ENCODE data around the gene CDH4. TPM values are rescaled to one million over a fixed set of nuclear protein-coding genes. Genes with fewer than 3 reads are reported as not detected.

CDH4 gene
- total RNA-seq, 1 experiment from 2014 or later, result 25.0 TPM

DNA sequence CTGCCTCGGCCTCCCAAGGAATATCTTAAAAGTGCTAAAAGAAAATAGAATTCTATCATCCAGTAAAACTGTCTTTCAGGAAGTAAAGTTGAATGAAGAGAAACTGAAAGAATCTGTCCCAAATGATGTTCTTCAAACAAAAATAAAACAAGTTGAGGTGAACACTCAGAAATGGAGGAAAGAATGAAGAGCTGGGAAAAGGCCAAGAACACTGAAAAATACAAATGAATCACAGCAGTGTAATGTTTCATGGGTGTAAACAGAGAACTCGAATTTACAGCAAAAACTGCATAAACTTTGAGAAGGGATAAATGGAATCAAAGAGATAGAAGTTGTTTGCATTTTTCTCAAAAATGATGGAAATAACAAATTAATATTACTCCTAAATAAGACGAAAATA lies 496.3 kb downstream of the CDH4 start:
- no peak overlapping the region for H3K4me3 Mint-ChIP-seq (ENCODE audit: unreplicated experiment)
- ChIA-PET CTCF (interaction anchor here (0.7 kb wide), 1 partner anchor 120 kb away, joined by 3 read pairs; no protein-coding TSS in a partner anchor), POLR2A (interaction anchor here (1.1 kb wide), 1 partner anchor 41 kb away, joined by 3 read pairs; no protein-coding TSS in a partner anchor)
- DNase-seq (ENCODE audit: unreplicated experiment), result no peak
- peak overlapping the region; percentile 43 for H3K27ac Mint-ChIP-seq (ENCODE audit: low read depth, unreplicated experiment)
- H3K27me3 Mint-ChIP-seq (ENCODE audit: insufficient read depth, unreplicated experiment), result no peaks in the 10 kb centered on the region
- intact Hi-C loops (cut with micrococcal nuclease), result no loop called here
- H3K4me1 Mint-ChIP-seq (ENCODE audit: insufficient read depth, unreplicated experiment), result peaks cover 10% of the 10 kb centered on the region
- peaks cover 5% of the 10 kb centered on the region for H3K9me3 Mint-ChIP-seq (ENCODE audit: unreplicated experiment)
- BruUV-seq (replicated peaks), result no TSS peak
- TF ChIP-seq, protein P1, sequence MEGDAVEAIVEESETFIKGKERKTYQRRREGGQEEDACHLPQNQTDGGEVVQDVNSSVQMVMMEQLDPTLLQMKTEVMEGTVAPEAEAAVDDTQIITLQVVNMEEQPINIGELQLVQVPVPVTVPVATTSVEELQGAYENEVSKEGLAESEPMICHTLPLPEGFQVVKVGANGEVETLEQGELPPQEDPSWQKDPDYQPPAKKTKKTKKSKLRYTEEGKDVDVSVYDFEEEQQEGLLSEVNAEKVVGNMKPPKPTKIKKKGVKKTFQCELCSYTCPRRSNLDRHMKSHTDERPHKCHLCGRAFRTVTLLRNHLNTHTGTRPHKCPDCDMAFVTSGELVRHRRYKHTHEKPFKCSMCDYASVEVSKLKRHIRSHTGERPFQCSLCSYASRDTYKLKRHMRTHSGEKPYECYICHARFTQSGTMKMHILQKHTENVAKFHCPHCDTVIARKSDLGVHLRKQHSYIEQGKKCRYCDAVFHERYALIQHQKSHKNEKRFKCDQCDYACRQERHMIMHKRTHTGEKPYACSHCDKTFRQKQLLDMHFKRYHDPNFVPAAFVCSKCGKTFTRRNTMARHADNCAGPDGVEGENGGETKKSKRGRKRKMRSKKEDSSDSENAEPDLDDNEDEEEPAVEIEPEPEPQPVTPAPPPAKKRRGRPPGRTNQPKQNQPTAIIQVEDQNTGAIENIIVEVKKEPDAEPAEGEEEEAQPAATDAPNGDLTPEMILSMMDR (IDR thresholded peaks at IDR 0.05; ENCODE audit: unreplicated experiment), result no peak
- peaks cover 7% of the 10 kb centered on the region for H3K36me3 Mint-ChIP-seq (ENCODE audit: insufficient read depth, unreplicated experiment)

DNA sequence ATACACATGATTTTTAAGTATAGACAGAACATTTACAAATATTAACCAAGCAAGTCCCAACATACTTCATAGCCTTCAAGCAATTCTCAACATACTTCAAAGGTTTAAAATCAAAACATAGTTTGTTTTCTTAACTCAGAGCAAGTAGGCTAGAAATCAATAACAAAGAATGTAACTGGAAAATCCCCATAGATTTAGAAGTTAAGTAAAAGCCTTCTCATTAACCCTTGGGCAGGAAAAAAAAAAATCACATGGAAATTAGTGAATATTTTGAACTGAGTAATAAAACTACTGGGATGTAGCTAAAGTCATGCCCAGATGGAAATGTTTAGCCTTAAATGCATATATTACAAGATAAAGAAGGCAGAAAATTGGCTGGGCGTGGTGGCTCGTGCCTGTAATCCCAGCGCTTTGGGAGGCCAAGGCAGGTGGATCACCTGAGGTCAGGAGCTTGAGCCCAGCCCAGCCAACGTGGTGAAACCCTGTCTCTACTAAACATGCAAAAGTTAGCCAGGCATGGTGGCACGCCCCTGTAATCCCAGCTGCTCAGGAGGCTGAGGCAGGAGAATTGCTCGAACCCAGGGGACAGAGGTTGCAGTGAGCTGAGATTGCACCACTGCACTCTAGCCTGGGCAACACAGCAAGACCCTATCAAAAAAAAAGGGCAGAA lies 497.5 kb downstream of the CDH4 start:
- H3K36me3 Mint-ChIP-seq (ENCODE audit: insufficient read depth, unreplicated experiment), result peaks cover 7% of the 10 kb centered on the region
- ChIA-PET CTCF (interaction anchor here (0.6 kb wide), 1 partner anchor 86 kb away, joined by 3 read pairs; no protein-coding TSS in a partner anchor), POLR2A (interaction anchor here (1.1 kb wide), 1 partner anchor 40 kb away, joined by 3 read pairs; no protein-coding TSS in a partner anchor)
- no TSS peak for BruUV-seq (replicated peaks)
- peaks cover 5% of the 10 kb centered on the region for H3K9me3 Mint-ChIP-seq (ENCODE audit: unreplicated experiment)
- H3K4me1 Mint-ChIP-seq (ENCODE audit: insufficient read depth, unreplicated experiment), result peaks cover 15% of the 10 kb centered on the region
- TF ChIP-seq, protein P1 (IDR thresholded peaks at IDR 0.05; ENCODE audit: unreplicated experiment), result no peak
- no peak overlapping the region for H3K4me3 Mint-ChIP-seq (ENCODE audit: unreplicated experiment)
- H3K27ac Mint-ChIP-seq (ENCODE audit: low read depth, unreplicated experiment), result no peak overlapping the region
- intact Hi-C loops (cut with micrococcal nuclease), result no loop called here
- DNase-seq (ENCODE audit: unreplicated experiment), result no peak
- H3K27me3 Mint-ChIP-seq (ENCODE audit: insufficient read depth, unreplicated experiment), result no peaks in the 10 kb centered on the region

DNA sequence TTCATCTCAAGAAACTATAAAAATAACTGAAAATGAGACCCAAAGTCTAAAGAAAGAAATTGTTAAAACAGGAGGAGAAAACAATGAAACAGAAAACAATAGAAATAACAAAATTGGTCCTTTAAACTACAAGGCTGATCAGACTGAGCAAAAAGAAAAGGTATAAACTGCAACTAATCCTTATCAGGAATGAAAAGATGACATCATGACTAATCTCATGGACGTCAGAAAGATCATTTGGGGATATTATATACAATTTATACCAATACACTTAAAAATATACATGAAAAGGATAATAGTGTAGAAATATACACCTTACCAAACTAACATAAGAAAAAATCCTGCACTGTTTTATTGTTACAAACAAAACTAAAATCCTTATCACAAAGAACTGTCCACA lies 498.0 kb downstream of the CDH4 start:
- TF ChIP-seq, protein P1 (IDR thresholded peaks at IDR 0.05; ENCODE audit: unreplicated experiment), result no peak
- H3K9me3 Mint-ChIP-seq (ENCODE audit: unreplicated experiment), result peaks cover 5% of the 10 kb centered on the region
- H3K4me1 Mint-ChIP-seq (ENCODE audit: insufficient read depth, unreplicated experiment), result peaks cover 15% of the 10 kb centered on the region
- DNase-seq (ENCODE audit: unreplicated experiment), result no peak
- POLR2A ChIA-PET, result no interaction called here
- H3K36me3 Mint-ChIP-seq (ENCODE audit: insufficient read depth, unreplicated experiment), result peaks cover 7% of the 10 kb centered on the region
- no peaks in the 10 kb centered on the region for H3K27me3 Mint-ChIP-seq (ENCODE audit: insufficient read depth, unreplicated experiment)
- intact Hi-C loops (cut with micrococcal nuclease), result no loop called here
- H3K27ac Mint-ChIP-seq (ENCODE audit: low read depth, unreplicated experiment), result no peak overlapping the region
- no peak overlapping the region for H3K4me3 Mint-ChIP-seq (ENCODE audit: unreplicated experiment)
- no TSS peak for BruUV-seq (replicated peaks)
- CTCF ChIA-PET, result interaction anchor here (0.6 kb wide), 1 partner anchor 85 kb away, joined by 3 read pairs; no protein-coding TSS in a partner anchor

GRCh38 chr20:61752576-61752975 lies 500.5 kb downstream of the CDH4 start:
- DNase-seq (ENCODE audit: unreplicated experiment), result no peak
- H3K4me3 Mint-ChIP-seq (ENCODE audit: unreplicated experiment), result no peak overlapping the region
- POLR2A ChIA-PET, result interaction anchor here (1.0 kb wide), 1 partner anchor 27 kb away, joined by 3 read pairs; no protein-coding TSS in a partner anchor
- no TSS peak for BruUV-seq (replicated peaks)
- CTCF ChIA-PET, result interaction anchor here (0.7 kb wide), 1 partner anchor 2000 kb away, joined by 3 read pairs; no protein-coding TSS in a partner anchor
- H3K4me1 Mint-ChIP-seq (ENCODE audit: insufficient read depth, unreplicated experiment), result peaks cover 16% of the 10 kb centered on the region
- H3K36me3 Mint-ChIP-seq (ENCODE audit: insufficient read depth, unreplicated experiment), result no peaks in the 10 kb centered on the region
- H3K27ac Mint-ChIP-seq (ENCODE audit: low read depth, unreplicated experiment), result no peak overlapping the region
- no peaks in the 10 kb centered on the region for H3K27me3 Mint-ChIP-seq (ENCODE audit: insufficient read depth, unreplicated experiment)
- H3K9me3 Mint-ChIP-seq (ENCODE audit: unreplicated experiment), result peaks cover 5% of the 10 kb centered on the region
- TF ChIP-seq, protein P1 (IDR thresholded peaks at IDR 0.05; ENCODE audit: unreplicated experiment), result no peak
- intact Hi-C loops (cut with micrococcal nuclease), result no loop called here

All from MCF 10A (cell line).